A673 (cell line): ENCODE data around the gene SKOR1. TPM values are rescaled to one million over a fixed set of nuclear protein-coding genes. Genes with fewer than 3 reads are reported as not detected.

Source experiments
- BruUV-seq: library from RNA; stranded (reverse); fragments of 400-500 nt; replicated peaks from 2 replicates; lab custom pipeline; 2021; lab: Mats Ljungman, UMichigan
- CTCF ChIA-PET: fragments of 300-600 bp; sonication (Branson Sonifier 250); formaldehyde crosslinking; loops from one replicate; lab custom pipeline; 2022; ENCODE audit warnings: antibody characterized with exemption; lab: Charles Lee
- POLR2A ChIA-PET: fragments of 300-600 bp; sonication (Branson Sonifier 250); formaldehyde crosslinking; loops from one replicate; lab custom pipeline; 2022; ENCODE audit warnings: antibody characterized with exemption; ENCODE audit not compliant: low non-redundant PET; lab: Charles Lee
- DNase-seq: peaks from one replicate; pipeline ENCODE4 v3.0.0-alpha.2; 2015; ENCODE audit warnings: low spot score
- H3K27ac ChIP-seq: fragments of 200-600 bp; sonication (generic); 2 replicates; pipeline ENCODE4 v1.5.1; 2016; ENCODE audit warnings: mixed run types, low read depth, mild to moderate bottlenecking, mixed read lengths, antibody characterized with exemption, low read length; ENCODE audit not compliant: poor library complexity, severe bottlenecking
- H3K27me3 ChIP-seq: fragments of 200-600 bp; sonication (generic); replicated peaks from 2 replicates; pipeline ENCODE4 v1.6.1; 2017; ENCODE audit warnings: mixed run types, low read depth, mild to moderate bottlenecking, mixed read lengths, antibody characterized with exemption, low read length; ENCODE audit not compliant: insufficient read depth, poor library complexity
- H3K36me3 ChIP-seq: fragments of 200-600 bp; sonication (generic); 2 replicates; pipeline ENCODE4 v1.6.1; 2016; ENCODE audit warnings: mixed run types, mild to moderate bottlenecking, mixed read lengths, antibody characterized with exemption, low read length; ENCODE audit not compliant: insufficient read depth, poor library complexity, severe bottlenecking
- H3K4me1 ChIP-seq: fragments of 200-600 bp; sonication (generic); 2 replicates; pipeline ENCODE4 v1.6.1; 2017; ENCODE audit warnings: mixed run types, mild to moderate bottlenecking, mixed read lengths, antibody characterized with exemption, low read length; ENCODE audit not compliant: insufficient read depth, poor library complexity, severe bottlenecking
- H3K4me3 ChIP-seq: fragments of 200-600 bp; sonication (generic); 2 replicates; pipeline ENCODE4 v1.5.1; 2016; ENCODE audit warnings: low read depth, mixed run types, mild to moderate bottlenecking, mixed read lengths, low read length; ENCODE audit not compliant: poor library complexity, severe bottlenecking
- H3K9me3 ChIP-seq: fragments of 200-600 bp; sonication (generic); 2 replicates; pipeline ENCODE4 v1.6.1; 2016; ENCODE audit warnings: mixed run types, low read depth, mild to moderate bottlenecking, mixed read lengths, antibody characterized with exemption, low read length; ENCODE audit not compliant: poor library complexity, severe bottlenecking
- CTCF ChIP-seq: fragments of 300-800, 200-600 bp; sonication (generic); conservative IDR thresholded peaks from 2 replicates; pipeline ENCODE4 v1.5.1; 2017; ENCODE audit warnings: low read depth, mild to moderate bottlenecking, antibody characterized with exemption, low read length, moderate library complexity, mixed read lengths
- EZH2 ChIP-seq: fragments of 200-600 bp; sonication (generic); IDR thresholded peaks from 2 replicates; pipeline ENCODE4 v1.6.1; 2017; ENCODE audit warnings: borderline replicate concordance, low read depth, mild to moderate bottlenecking, mixed read lengths, antibody characterized with exemption, low read length; ENCODE audit not compliant: poor library complexity, severe bottlenecking
- intact Hi-C: fragments of 100-400 bp; cut with micrococcal nuclease; formaldehyde crosslinking; loops from one replicate; pipeline ENCODE4 v1.10.0; 2022; ENCODE audit not compliant: unreplicated experiment
- total RNA-seq: library from RNA; stranded (reverse); gene quantifications from 2 replicates; pipeline ENCODE4 v1.2.3, GENCODE V29; 2021

Gene SKOR1
- total RNA-seq, 1 experiment from 2014 or later = 0.21 TPM

- BruUV-seq = no TSS peak
- no peak overlapping the region for H3K4me3 ChIP-seq
- no peaks in the 10 kb centered on the region for H3K36me3 ChIP-seq
- TF ChIP-seq EZH2 (no peak), CTCF (no peak)
- ChIA-PET POLR2A (no interaction called here), CTCF (no interaction called here)
- no peak for DNase-seq
- H3K9me3 ChIP-seq = no peaks in the 10 kb centered on the region
- H3K27ac ChIP-seq = no peak overlapping the region
- H3K4me1 ChIP-seq = peaks cover 14% of the 10 kb centered on the region
- H3K27me3 ChIP-seq = no peaks in the 10 kb centered on the region
- intact Hi-C loops = no loop called here
Measured at GRCh38 chr15:67782691-67782991, 42.7 kb upstream of the SKOR1 start.

GRCh38 chr15:67783303-67783702 lies 42.0 kb upstream of the SKOR1 start:
- POLR2A ChIA-PET = no interaction called here
- CTCF ChIA-PET = no interaction called here
- TF ChIP-seq EZH2 = no peak
- no peak for TF ChIP-seq CTCF
- Histone ChIP-seq H3K27me3 (no peaks in the 10 kb centered on the region), H3K4me3 (no peak overlapping the region), H3K4me1 (peaks cover 14% of the 10 kb centered on the region), H3K27ac (no peak overlapping the region), H3K9me3 (no peaks in the 10 kb centered on the region), H3K36me3 (no peaks in the 10 kb centered on the region)
- no peak for DNase-seq
- BruUV-seq = no TSS peak
- intact Hi-C loops = no loop called here

- Histone ChIP-seq H3K4me1 (peaks cover 14% of the 10 kb centered on the region), H3K27ac (no peak overlapping the region), H3K27me3 (no peaks in the 10 kb centered on the region), H3K9me3 (no peaks in the 10 kb centered on the region), H3K36me3 (no peaks in the 10 kb centered on the region), H3K4me3 (no peak overlapping the region)
- POLR2A ChIA-PET = no interaction called here
- TF ChIP-seq CTCF = no peak
- no peak for TF ChIP-seq EZH2
- CTCF ChIA-PET = no interaction called here
- intact Hi-C loops = no loop called here
- DNase-seq = no peak
- no TSS peak for BruUV-seq
Measured at GRCh38 chr15:67784090-67784781, 41.1 kb upstream of the SKOR1 start.
